Endothelial cell of umbilical vein (primary cell): ENCODE measurements around the gene RBPJ.

Experiments
- EZH2 ChIP-seq: IDR thresholded peaks from 2 replicates; pipeline ENCODE4 v1.6.1; 2012; ENCODE audit warnings: borderline replicate concordance, low read depth, mild to moderate bottlenecking, moderate library complexity, low read length, inconsistent platforms; ENCODE audit not compliant: severe bottlenecking
- JUN ChIP-seq: IDR thresholded peaks from 2 replicates; pipeline ENCODE4 v1.6.1; 2011; ENCODE audit warnings: borderline replicate concordance, low read depth; ENCODE audit not compliant: insufficient read length, insufficient read depth
- POLR2A ChIP-seq: IDR thresholded peaks from 2 replicates; pipeline ENCODE4 v1.6.1; 2012; ENCODE audit warnings: low read depth, mild to moderate bottlenecking, control low read depth, low read length
- TF ChIP-seq, protein P1 (sequence below), 2 donors: IDR thresholded peaks; 1 replicate in 1 of 2; 2 replicates in 1 of 2; pipeline ENCODE4 v1.5.1; 2011; ENCODE audit warnings: low read length in 2 of 2, mild to moderate bottlenecking in 2 of 2, moderate library complexity in 2 of 2, control low read depth in 1 of 2, inconsistent platforms in 1 of 2, low read depth in 1 of 2; ENCODE audit not compliant: insufficient read depth in 1 of 2; ENCODE audit errors: extremely low read depth in 1 of 2

DNA sequence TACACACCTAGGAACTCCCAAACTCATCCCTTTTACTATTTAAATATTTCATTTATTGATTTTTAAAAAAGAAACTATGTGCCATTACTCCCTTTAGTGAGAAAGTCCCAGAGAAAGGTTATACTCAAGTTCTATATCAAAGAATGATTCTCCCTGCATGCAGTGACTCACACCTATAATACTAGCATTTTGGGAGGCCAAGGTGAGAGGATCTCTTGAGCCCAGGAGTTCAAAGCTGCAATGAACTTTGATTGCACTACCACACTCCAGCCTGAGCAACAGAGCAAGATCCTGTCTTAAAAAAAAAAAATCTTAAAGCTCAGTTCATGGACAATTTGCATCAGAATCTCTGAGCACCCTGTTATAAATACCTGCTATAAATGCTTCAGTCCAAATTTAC, 9.2 kb upstream of the RBPJ start:
- no peak for TF ChIP-seq POLR2A
- TF ChIP-seq, protein P1, sequence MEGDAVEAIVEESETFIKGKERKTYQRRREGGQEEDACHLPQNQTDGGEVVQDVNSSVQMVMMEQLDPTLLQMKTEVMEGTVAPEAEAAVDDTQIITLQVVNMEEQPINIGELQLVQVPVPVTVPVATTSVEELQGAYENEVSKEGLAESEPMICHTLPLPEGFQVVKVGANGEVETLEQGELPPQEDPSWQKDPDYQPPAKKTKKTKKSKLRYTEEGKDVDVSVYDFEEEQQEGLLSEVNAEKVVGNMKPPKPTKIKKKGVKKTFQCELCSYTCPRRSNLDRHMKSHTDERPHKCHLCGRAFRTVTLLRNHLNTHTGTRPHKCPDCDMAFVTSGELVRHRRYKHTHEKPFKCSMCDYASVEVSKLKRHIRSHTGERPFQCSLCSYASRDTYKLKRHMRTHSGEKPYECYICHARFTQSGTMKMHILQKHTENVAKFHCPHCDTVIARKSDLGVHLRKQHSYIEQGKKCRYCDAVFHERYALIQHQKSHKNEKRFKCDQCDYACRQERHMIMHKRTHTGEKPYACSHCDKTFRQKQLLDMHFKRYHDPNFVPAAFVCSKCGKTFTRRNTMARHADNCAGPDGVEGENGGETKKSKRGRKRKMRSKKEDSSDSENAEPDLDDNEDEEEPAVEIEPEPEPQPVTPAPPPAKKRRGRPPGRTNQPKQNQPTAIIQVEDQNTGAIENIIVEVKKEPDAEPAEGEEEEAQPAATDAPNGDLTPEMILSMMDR (IDR thresholded peaks at IDR 0.05; ENCODE audit: extremely low read depth in 1 of 2, insufficient read depth in 1 of 2, low read depth in 1 of 2, low read length in 2 of 2), result no peak
- no peak for TF ChIP-seq JUN
- no peak for TF ChIP-seq EZH2
